Iris pigment epithelial cell (primary cell): Measurements from ENCODE around the gene PEAK1.
"Not testable (repeated sequence)": the region's sequence is repeated elsewhere in the genome, so short reads cannot be mapped to it uniquely, and the experiment has no call there.

Source experiments
- DNase-seq: peaks from one replicate; pipeline ENCODE4 v3.0.0-alpha.2; 2011; ENCODE audit warnings: low read depth

PEAK1 gene

GRCh38 chr15:77309392-77309791 is 110.5 kb downstream of the PEAK1 start:
- no peak for DNase-seq

GRCh38 chr15:77305953-77306352 is 114.0 kb downstream of the PEAK1 start:
- no peak for DNase-seq

- DNase-seq, result no peak
Measured at GRCh38 chr15:77296773-77297337, 123.0 kb downstream of the PEAK1 start.

GRCh38 chr15:77295446-77295845 is 124.5 kb downstream of the PEAK1 start:
- peak; percentile 86 for DNase-seq

- no peak for DNase-seq
Measured at GRCh38 chr15:77292969-77293558, 126.8 kb downstream of the PEAK1 start.

GRCh38 chr15:77291107-77291506 is 128.8 kb downstream of the PEAK1 start:
- no peak for DNase-seq

GRCh38 chr15:77287385-77287784 is 132.5 kb downstream of the PEAK1 start:
- no peak for DNase-seq

- DNase-seq, result no peak
Measured at GRCh38 chr15:77285057-77285997, 134.6 kb downstream of the PEAK1 start.

- DNase-seq, result peak; percentile 57
Measured at GRCh38 chr15:77282333-77282732, 137.6 kb downstream of the PEAK1 start.

GRCh38 chr15:77276943-77277342 is 143.0 kb downstream of the PEAK1 start:
- no peak for DNase-seq

- DNase-seq, result no peak
Measured at GRCh38 chr15:77276096-77276495, 143.8 kb downstream of the PEAK1 start.

- DNase-seq, result not testable (repeated sequence)
Measured at GRCh38 chr15:77273136-77273535, 146.8 kb downstream of the PEAK1 start.

- DNase-seq, result peak; percentile 85
Measured at GRCh38 chr15:77266708-77267386, 153.1 kb downstream of the PEAK1 start.

- DNase-seq, result no peak
Measured at GRCh38 chr15:77255385-77255784, 164.5 kb downstream of the PEAK1 start.

GRCh38 chr15:77251662-77252061 is 168.2 kb downstream of the PEAK1 start:
- DNase-seq, result peak; percentile 24

GRCh38 chr15:77247116-77247515 is 172.8 kb downstream of the PEAK1 start:
- DNase-seq, result no peak

- no peak for DNase-seq
Measured at GRCh38 chr15:77243716-77244401, 176.0 kb downstream of the PEAK1 start.

- DNase-seq, result no peak
Measured at GRCh38 chr15:77243135-77243534, 176.8 kb downstream of the PEAK1 start.

- DNase-seq, result no peak
Measured at GRCh38 chr15:77239882-77240608, 179.9 kb downstream of the PEAK1 start.

- no peak for DNase-seq
Measured at GRCh38 chr15:77235566-77235965, 184.3 kb downstream of the PEAK1 start.

- DNase-seq, result no peak
Measured at GRCh38 chr15:77228828-77229227, 191.1 kb downstream of the PEAK1 start.
